Measurements from ENCODE around the gene TBC1D22A.
"Not testable (repeated sequence)": the region's sequence is repeated elsewhere in the genome, so short reads cannot be mapped to it uniquely, and the experiment has no call there.

The TBC1D22A gene

GRCh38 chr22:47167056-47167455 lies 404.6 kb downstream of the TBC1D22A start:
- DNase-seq (ENCODE audit: low read depth, low spot score) = no peak

GRCh38 chr22:47167921-47168320 lies 405.5 kb downstream of the TBC1D22A start:
- not testable (repeated sequence) for DNase-seq (ENCODE audit: low read depth, low spot score)

GRCh38 chr22:47168441-47168840 lies 406.0 kb downstream of the TBC1D22A start:
- DNase-seq (ENCODE audit: low read depth, low spot score) = no peak

GRCh38 chr22:47168900-47169800 lies 406.7 kb downstream of the TBC1D22A start:
- DNase-seq (ENCODE audit: low read depth, low spot score) = no peak

- DNase-seq (ENCODE audit: low read depth, low spot score) = no peak
Measured at GRCh38 chr22:47169801-47170140, 407.3 kb downstream of the TBC1D22A start.

- not testable (repeated sequence) for DNase-seq (ENCODE audit: low read depth, low spot score)
Measured at GRCh38 chr22:47170511-47171440, 408.3 kb downstream of the TBC1D22A start.

- DNase-seq (ENCODE audit: low read depth, low spot score) = no peak
Measured at GRCh38 chr22:47171441-47172221, 409.2 kb downstream of the TBC1D22A start.

GRCh38 chr22:47172771-47173534 lies 410.5 kb downstream of the TBC1D22A start:
- no peak for DNase-seq (ENCODE audit: low read depth, low spot score)

- no peak for DNase-seq (ENCODE audit: low read depth, low spot score)
Measured at GRCh38 chr22:47173535-47174021, 411.1 kb downstream of the TBC1D22A start.

GRCh38 chr22:47174096-47174495 lies 411.6 kb downstream of the TBC1D22A start:
- DNase-seq (ENCODE audit: low read depth, low spot score) = no peak

- DNase-seq (ENCODE audit: low read depth, low spot score) = no peak
Measured at GRCh38 chr22:47174671-47175112, 412.2 kb downstream of the TBC1D22A start.

- no peak for DNase-seq (ENCODE audit: low read depth, low spot score)
Measured at GRCh38 chr22:47175151-47176025, 412.9 kb downstream of the TBC1D22A start.

GRCh38 chr22:47176026-47176389 lies 413.6 kb downstream of the TBC1D22A start:
- no peak for DNase-seq (ENCODE audit: low read depth, low spot score)

- DNase-seq (ENCODE audit: low read depth, low spot score) = no peak
Measured at GRCh38 chr22:47176573-47177333, 414.3 kb downstream of the TBC1D22A start.

- no peak for DNase-seq (ENCODE audit: low read depth, low spot score)
Measured at GRCh38 chr22:47177334-47177815, 414.9 kb downstream of the TBC1D22A start.

- no peak for DNase-seq (ENCODE audit: low read depth, low spot score)
Measured at GRCh38 chr22:47178339-47178738, 415.9 kb downstream of the TBC1D22A start.

- DNase-seq (ENCODE audit: low read depth, low spot score) = no peak
Measured at GRCh38 chr22:47180796-47181195, 418.3 kb downstream of the TBC1D22A start.

- no peak for DNase-seq (ENCODE audit: low read depth, low spot score)
Measured at GRCh38 chr22:47187176-47187957, 424.9 kb downstream of the TBC1D22A start.

Measured in astrocyte of the hippocampus (primary cell).